Tibial nerve (tissue), 3 donors: ENCODE data around the gene MECP2.

Experiments
- CTCF ChIP-seq, 5 experiments: fragments of 200-600 bp in 3 of 5; fragments of 450-650 bp in 2 of 5; sonication (generic) in 3 of 5; IDR thresholded peaks; one replicate each; pipeline ENCODE4 v1.5.1; 2016 to 2019; ENCODE audit warnings: antibody characterized with exemption in 5 of 5, mild to moderate bottlenecking in 3 of 5, moderate library complexity in 2 of 5
- POLR2A ChIP-seq, 2 donors: fragments of 450-650 bp; IDR thresholded peaks; one replicate each; pipeline ENCODE4 v1.6.1; 2017; ENCODE audit warnings: antibody characterized with exemption in 2 of 2, mild to moderate bottlenecking in 2 of 2, moderate library complexity in 2 of 2

DNA sequence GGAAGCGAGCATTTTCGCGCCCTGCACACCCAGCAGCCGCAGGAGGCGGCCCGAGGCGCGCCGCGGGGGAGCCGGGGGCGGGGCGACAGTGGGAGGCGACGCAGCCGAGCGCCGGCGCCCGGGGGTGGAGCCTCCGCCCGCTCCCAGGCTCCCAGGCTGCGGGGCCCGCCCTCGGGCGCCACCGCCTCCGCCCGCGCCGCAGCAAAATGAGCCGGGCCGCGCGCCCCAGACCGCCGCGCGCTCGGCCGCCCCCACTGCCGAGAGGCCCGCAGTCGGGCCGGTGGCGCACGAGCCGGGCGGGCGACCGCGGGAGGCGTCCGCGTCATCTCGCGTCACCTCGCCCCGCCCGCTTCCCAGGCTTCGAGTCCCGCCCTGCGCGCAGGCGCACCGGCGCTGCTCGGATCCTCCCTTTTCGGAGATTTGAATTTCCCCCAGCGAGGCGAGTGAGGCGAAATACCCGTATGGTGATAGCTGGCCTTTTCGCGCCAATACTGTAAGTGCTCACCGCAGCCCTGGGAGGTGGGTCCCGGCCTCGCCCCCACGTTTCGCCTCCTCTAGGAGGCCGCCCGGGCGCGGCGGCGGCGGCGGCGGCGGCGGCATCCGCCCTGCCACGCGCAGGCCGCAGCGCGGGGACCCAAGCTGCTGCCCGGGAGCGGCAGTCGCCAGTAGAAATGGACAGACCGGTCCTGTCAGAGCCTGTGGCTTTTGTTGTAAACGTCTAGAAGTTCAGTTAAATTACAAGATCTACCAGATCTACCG, 125.0 kb downstream of the MECP2 start, which contains the start of gene TMEM187:
- TF ChIP-seq POLR2A (IDR thresholded peaks at IDR 0.05) (peak; percentile 63 to 75), CTCF (IDR thresholded peaks at IDR 0.05) (peak in 1 of 5 experiments; percentile 29)
